KOPT-K1 (cell line): ENCODE results near the gene KIF23.

Experiments used
- H3K27ac ChIP-seq: fragments of 200-600 bp; sonication (generic); 2 replicates; pipeline ENCODE4 v1.5.1; 2016; ENCODE audit warnings: antibody characterized with exemption, mild to moderate bottlenecking, low read depth, low read length; ENCODE audit not compliant: poor library complexity, severe bottlenecking
- H3K36me3 ChIP-seq: fragments of 200-600 bp; sonication (generic); 2 replicates; pipeline ENCODE4 v1.5.1; 2017; ENCODE audit warnings: antibody characterized with exemption, mild to moderate bottlenecking, low read length, moderate library complexity; ENCODE audit not compliant: insufficient read depth
- H3K9me3 ChIP-seq: fragments of 200-600 bp; sonication (generic); 2 replicates; pipeline ENCODE4 v1.5.1; 2017; ENCODE audit warnings: antibody characterized with exemption, low read length, mild to moderate bottlenecking; ENCODE audit not compliant: insufficient read depth, poor library complexity, severe bottlenecking

The KIF23 gene

GRCh38 chr15:69476704-69477473 lies 62.7 kb downstream of the KIF23 start:
- no peaks in the 10 kb centered on the region for H3K36me3 ChIP-seq
- H3K27ac ChIP-seq = no peak overlapping the region
- peaks cover 12% of the 10 kb centered on the region for H3K9me3 ChIP-seq

- Histone ChIP-seq H3K9me3 (peaks cover 12% of the 10 kb centered on the region), H3K36me3 (no peaks in the 10 kb centered on the region), H3K27ac (no peak overlapping the region)
These were observed 64.2 kb downstream of the KIF23 start for GRCh38 chr15:69478259-69478781.

- no peak overlapping the region for H3K27ac ChIP-seq
- peaks cover 12% of the 10 kb centered on the region for H3K9me3 ChIP-seq
- H3K36me3 ChIP-seq = no peaks in the 10 kb centered on the region
These were observed 64.9 kb downstream of the KIF23 start for GRCh38 chr15:69479081-69479480.

- no peak overlapping the region for H3K27ac ChIP-seq
- H3K36me3 ChIP-seq = no peaks in the 10 kb centered on the region
- H3K9me3 ChIP-seq = peaks cover 12% of the 10 kb centered on the region
These were observed 65.8 kb downstream of the KIF23 start for GRCh38 chr15:69479971-69480370.

- Histone ChIP-seq H3K9me3 (peaks cover 16% of the 10 kb centered on the region), H3K36me3 (no peaks in the 10 kb centered on the region), H3K27ac (no peak overlapping the region)
These were observed 66.8 kb downstream of the KIF23 start for GRCh38 chr15:69480932-69481331.

GRCh38 chr15:69482686-69483256 lies 68.6 kb downstream of the KIF23 start:
- Histone ChIP-seq H3K27ac (no peak overlapping the region), H3K9me3 (peaks cover 19% of the 10 kb centered on the region), H3K36me3 (no peaks in the 10 kb centered on the region)

GRCh38 chr15:69484837-69485236 lies 70.7 kb downstream of the KIF23 start:
- Histone ChIP-seq H3K9me3 (peaks cover 13% of the 10 kb centered on the region), H3K27ac (no peak overlapping the region), H3K36me3 (no peaks in the 10 kb centered on the region)

GRCh38 chr15:69486481-69487110 lies 72.4 kb downstream of the KIF23 start:
- H3K27ac ChIP-seq = no peak overlapping the region
- H3K36me3 ChIP-seq = no peaks in the 10 kb centered on the region
- peaks cover 11% of the 10 kb centered on the region for H3K9me3 ChIP-seq

- Histone ChIP-seq H3K27ac (no peak overlapping the region), H3K36me3 (no peaks in the 10 kb centered on the region), H3K9me3 (peaks cover 13% of the 10 kb centered on the region)
These were observed 75.0 kb downstream of the KIF23 start for GRCh38 chr15:69489073-69489571.

GRCh38 chr15:69490356-69491037 lies 76.3 kb downstream of the KIF23 start:
- no peaks in the 10 kb centered on the region for H3K36me3 ChIP-seq
- H3K27ac ChIP-seq = no peak overlapping the region
- H3K9me3 ChIP-seq = peaks cover 13% of the 10 kb centered on the region

- no peaks in the 10 kb centered on the region for H3K36me3 ChIP-seq
- peaks cover 8% of the 10 kb centered on the region for H3K9me3 ChIP-seq
- no peak overlapping the region for H3K27ac ChIP-seq
These were observed 76.9 kb downstream of the KIF23 start for GRCh38 chr15:69491038-69491505.

GRCh38 chr15:69493406-69493805 lies 79.3 kb downstream of the KIF23 start:
- no peak overlapping the region for H3K27ac ChIP-seq
- H3K9me3 ChIP-seq = peaks cover 7% of the 10 kb centered on the region
- no peaks in the 10 kb centered on the region for H3K36me3 ChIP-seq

- H3K27ac ChIP-seq = no peak overlapping the region
- H3K9me3 ChIP-seq = peaks cover 7% of the 10 kb centered on the region
- H3K36me3 ChIP-seq = no peaks in the 10 kb centered on the region
These were observed 81.9 kb downstream of the KIF23 start for GRCh38 chr15:69496001-69496400.

GRCh38 chr15:69497076-69497475 lies 82.9 kb downstream of the KIF23 start:
- Histone ChIP-seq H3K9me3 (no peaks in the 10 kb centered on the region), H3K36me3 (no peaks in the 10 kb centered on the region), H3K27ac (no peak overlapping the region)

- Histone ChIP-seq H3K27ac (no peak overlapping the region), H3K9me3 (no peaks in the 10 kb centered on the region), H3K36me3 (no peaks in the 10 kb centered on the region)
These were observed 83.5 kb downstream of the KIF23 start for GRCh38 chr15:69497667-69498066.
